ENCODE data around the gene FAM98C.
"Not testable (repeated sequence)": the region's sequence is repeated elsewhere in the genome, so short reads cannot be mapped to it uniquely, and the experiment has no call there.

FAM98C gene

DNA sequence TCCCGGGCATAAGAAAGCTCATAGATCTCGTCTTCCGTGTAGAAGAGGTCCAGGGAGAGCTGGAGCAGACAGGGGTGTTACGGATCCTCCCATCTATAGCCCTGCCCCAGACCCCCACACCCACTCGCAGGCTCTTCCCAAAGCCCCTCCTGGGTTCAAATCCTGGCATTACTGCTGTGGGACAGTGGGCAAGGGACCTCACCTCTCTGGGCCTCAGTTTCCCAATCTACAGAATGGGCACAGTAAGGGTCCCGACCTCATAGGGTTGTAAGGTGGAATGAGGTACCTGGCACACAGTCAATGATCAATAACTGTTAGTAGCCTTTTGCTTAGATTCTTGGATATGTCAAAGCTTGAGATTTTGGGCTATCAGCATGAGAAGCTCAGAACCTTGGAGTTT lies 10.5 kb downstream of the FAM98C start:
- no peaks in the 10 kb centered on the region for H3K9me3 Mint-ChIP-seq
- H3K27ac Mint-ChIP-seq: no peak overlapping the region
- peaks cover 43% of the 10 kb centered on the region for H3K4me1 Mint-ChIP-seq (ENCODE audit: low read depth)
- intact Hi-C loops (cut with micrococcal nuclease): no loop called here
- H3K4me3 Mint-ChIP-seq: no peak overlapping the region
- no peaks in the 10 kb centered on the region for H3K27me3 Mint-ChIP-seq
- H3K36me3 Mint-ChIP-seq (ENCODE audit: low read depth): peaks cover 86% of the 10 kb centered on the region

DNA sequence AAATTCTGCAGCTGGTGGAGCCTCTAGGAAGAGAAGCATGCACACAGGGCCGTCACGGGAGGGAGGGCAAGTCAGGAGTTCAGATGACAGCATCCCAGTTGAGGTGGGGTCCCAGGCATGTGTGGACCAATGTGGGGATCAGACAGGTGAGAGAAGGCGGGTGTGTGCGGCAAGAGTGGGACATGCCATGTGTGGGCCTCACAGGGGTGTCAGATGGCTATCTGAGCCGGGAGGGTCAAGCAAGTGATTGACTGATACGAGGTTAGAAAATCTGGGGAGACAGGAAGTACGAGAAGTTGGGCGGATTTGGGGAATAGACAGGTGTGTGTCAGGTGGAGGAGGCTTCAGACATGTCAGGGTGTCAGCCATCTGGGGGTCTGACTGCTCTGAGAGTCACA lies 14.3 kb downstream of the FAM98C start:
- intact Hi-C loops (cut with micrococcal nuclease): no loop called here
- no peaks in the 10 kb centered on the region for H3K9me3 Mint-ChIP-seq
- peaks cover 43% of the 10 kb centered on the region for H3K4me1 Mint-ChIP-seq (ENCODE audit: low read depth)
- H3K27me3 Mint-ChIP-seq: no peaks in the 10 kb centered on the region
- peaks cover 86% of the 10 kb centered on the region for H3K36me3 Mint-ChIP-seq (ENCODE audit: low read depth)
- H3K27ac Mint-ChIP-seq: peak overlapping the region; percentile 93
- H3K4me3 Mint-ChIP-seq: peak overlapping the region; percentile 80

DNA sequence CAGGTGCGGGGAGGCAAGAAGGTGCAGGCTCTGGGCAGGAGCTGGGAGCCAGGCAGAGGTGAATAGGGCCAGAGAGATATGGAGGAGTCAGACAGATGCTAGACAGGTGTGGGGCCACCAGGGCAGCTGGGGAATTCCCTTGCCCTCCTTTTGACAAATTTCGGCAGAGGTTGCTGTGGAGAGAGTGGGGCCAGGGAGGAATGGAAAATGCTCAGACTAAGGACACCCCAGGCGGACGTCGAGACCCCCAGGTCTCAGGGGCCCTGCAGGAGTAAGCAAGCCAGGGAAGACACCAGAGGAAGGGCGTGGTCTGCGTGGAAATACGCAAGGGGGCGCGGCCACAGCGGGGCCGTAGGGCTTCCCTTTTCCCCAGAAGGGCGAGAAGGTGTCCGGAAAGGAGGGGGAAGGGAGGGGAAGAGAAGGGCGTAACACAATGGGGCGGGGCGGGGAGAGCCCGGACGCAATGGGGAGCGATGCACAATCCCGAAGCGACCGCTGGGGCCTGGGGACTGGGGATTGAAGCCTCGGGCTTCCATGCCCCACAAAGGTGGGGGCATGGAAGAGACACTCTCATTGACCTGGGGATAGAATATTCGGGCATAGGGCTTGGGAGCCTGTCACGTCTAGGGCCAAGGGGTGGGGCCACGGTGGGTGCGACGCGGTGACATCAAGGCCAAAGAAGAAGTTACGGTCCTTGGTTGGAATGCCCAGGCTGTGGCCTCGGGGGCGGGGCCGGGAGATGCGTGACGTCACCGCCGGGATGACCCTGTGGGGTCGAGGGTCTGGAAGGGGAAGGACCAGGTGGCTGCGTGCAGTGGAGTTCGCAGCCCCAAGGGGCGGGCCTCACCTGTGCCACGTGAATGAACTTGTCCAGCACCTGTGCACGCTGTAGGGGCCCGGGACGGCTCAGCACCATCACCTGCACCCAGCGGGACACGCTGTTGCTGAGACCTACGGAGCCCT lies 14.9 kb downstream of the FAM98C start:
- intact Hi-C loops (cut with micrococcal nuclease): no loop called here
- peak overlapping the region; percentile 80 for H3K4me3 Mint-ChIP-seq
- H3K36me3 Mint-ChIP-seq (ENCODE audit: low read depth): peaks cover 83% of the 10 kb centered on the region
- peaks cover 48% of the 10 kb centered on the region for H3K4me1 Mint-ChIP-seq (ENCODE audit: low read depth)
- H3K27me3 Mint-ChIP-seq: no peaks in the 10 kb centered on the region
- H3K9me3 Mint-ChIP-seq: no peaks in the 10 kb centered on the region
- H3K27ac Mint-ChIP-seq: peak overlapping the region; percentile 93

DNA sequence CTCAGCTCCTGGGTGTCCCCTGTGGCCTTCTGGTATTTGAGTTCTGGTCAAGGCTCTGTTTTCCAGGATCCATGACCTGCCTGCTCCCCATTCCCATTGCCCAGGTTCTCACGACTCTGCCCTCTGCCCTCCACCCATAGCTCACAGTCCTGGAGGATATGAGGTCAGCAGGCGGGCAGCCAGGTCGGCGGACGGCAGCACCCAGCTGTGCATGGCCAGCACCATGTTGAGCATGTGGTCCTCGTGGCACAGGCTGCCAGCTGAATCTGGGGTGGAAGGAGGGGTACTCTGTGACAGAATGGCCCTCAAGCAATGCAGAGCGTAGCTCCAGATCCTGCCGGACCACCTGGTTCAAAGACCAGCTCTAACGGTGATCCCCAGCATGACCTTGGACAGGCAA lies 18.0 kb downstream of the FAM98C start:
- H3K4me3 Mint-ChIP-seq: no peak overlapping the region
- no peaks in the 10 kb centered on the region for H3K27me3 Mint-ChIP-seq
- no peaks in the 10 kb centered on the region for H3K9me3 Mint-ChIP-seq
- H3K36me3 Mint-ChIP-seq (ENCODE audit: low read depth): peaks cover 77% of the 10 kb centered on the region
- peak overlapping the region; percentile 58 for H3K27ac Mint-ChIP-seq
- H3K4me1 Mint-ChIP-seq (ENCODE audit: low read depth): peaks cover 67% of the 10 kb centered on the region
- intact Hi-C loops (cut with micrococcal nuclease): no loop called here

DNA sequence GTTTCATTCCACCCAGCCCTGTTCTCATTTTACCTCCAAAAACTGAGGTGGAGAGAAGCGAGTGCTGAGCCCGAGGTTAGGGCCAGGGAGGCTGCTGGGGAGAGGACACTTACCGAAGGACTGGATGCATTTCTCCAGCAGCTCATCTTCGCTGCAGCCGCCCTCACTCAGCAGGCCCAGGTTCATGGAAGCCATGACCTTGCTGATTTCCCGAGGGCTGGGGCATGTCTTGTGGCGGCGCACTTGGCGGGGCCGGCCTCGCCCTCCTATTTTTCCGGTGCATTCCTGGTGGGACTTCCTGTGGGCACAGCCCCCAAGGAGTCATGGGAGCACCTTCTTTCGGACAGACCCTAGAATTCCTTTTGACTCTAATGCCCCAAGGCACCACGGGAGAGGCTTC lies 19.0 kb downstream of the FAM98C start:
- Mint-ChIP-seq H3K27me3 (no peaks in the 10 kb centered on the region), H3K27ac (no peak overlapping the region), H3K4me3 (no peak overlapping the region), H3K4me1 (ENCODE audit: low read depth) (peaks cover 72% of the 10 kb centered on the region), H3K9me3 (no peaks in the 10 kb centered on the region), H3K36me3 (ENCODE audit: low read depth) (peaks cover 74% of the 10 kb centered on the region)
- intact Hi-C loops (cut with micrococcal nuclease): no loop called here

DNA sequence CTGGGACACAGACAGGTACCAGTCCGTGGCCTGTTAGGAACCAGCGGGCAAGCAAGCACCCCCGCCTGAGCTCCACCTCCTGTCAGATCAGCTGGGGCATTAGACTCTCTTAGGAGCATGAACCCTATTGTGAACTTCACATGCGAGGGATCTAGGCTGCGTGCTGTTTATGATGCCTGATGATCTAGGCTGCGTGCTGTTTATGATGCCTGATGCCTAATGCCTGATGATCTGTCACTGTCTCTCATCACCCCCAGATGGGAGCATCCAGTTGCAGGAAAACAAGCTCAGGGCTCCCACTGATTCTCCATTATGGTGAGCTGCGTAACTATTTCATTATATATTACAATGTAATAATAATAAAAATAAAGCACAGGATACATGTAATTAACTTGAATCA lies 19.5 kb downstream of the FAM98C start:
- no peaks in the 10 kb centered on the region for H3K9me3 Mint-ChIP-seq
- H3K27ac Mint-ChIP-seq: no peak overlapping the region
- no peaks in the 10 kb centered on the region for H3K27me3 Mint-ChIP-seq
- H3K36me3 Mint-ChIP-seq (ENCODE audit: low read depth): peaks cover 69% of the 10 kb centered on the region
- peaks cover 72% of the 10 kb centered on the region for H3K4me1 Mint-ChIP-seq (ENCODE audit: low read depth)
- intact Hi-C loops (cut with micrococcal nuclease): no loop called here
- H3K4me3 Mint-ChIP-seq: no peak overlapping the region

DNA sequence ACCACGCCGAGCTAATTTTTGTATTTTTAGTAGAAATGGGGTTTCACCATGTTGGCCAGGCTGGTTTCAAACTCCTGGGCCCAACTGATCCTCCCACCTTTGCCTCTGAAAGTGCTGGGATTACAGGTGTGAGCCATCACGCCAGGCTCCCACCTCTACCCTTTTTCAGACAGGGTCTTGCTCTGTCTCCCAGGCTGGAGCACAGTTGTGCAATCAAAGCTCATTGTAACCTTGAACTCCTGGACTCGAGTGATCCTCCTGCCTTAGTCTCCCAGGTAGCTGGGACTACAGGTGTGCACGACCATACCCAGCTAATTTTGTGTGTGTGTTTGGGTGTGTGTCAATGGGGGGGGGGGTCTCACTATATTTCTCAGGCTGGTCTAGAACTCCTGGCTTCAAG lies 21.4 kb downstream of the FAM98C start:
- H3K27me3 Mint-ChIP-seq: no peaks in the 10 kb centered on the region
- H3K4me3 Mint-ChIP-seq: no peak overlapping the region
- H3K36me3 Mint-ChIP-seq (ENCODE audit: low read depth): peaks cover 50% of the 10 kb centered on the region
- no peaks in the 10 kb centered on the region for H3K9me3 Mint-ChIP-seq
- intact Hi-C loops (cut with micrococcal nuclease): no loop called here
- H3K27ac Mint-ChIP-seq: no peak overlapping the region
- H3K4me1 Mint-ChIP-seq (ENCODE audit: low read depth): peaks cover 60% of the 10 kb centered on the region

DNA sequence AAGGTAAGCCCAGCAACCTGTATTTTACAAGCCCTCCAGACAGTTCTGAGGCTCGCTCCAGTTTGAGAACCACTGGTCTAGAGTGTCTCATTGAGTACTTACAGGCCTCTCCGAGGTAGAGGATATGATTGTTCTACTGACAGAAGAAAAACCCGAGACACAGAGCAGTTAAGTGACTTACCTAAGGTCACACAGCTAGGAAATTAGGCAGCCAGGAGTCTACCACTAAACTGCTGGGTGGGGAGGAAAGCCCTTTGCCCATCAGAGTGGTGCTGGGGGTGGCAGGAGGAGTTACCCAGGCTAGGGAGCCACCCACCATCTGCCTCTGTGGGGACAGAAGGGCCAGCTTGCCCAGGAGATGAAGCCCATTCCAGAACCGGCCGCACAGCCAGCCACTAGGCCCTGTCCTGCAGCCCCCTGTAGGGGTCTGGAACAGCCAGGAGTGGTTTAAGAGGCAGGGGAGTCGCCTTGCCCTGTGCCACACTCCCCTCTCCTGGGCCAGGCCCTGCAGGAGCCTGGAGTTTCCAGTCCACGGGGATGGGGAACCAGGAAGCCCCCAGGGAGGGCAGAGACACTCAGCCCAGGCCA lies 22.4 kb downstream of the FAM98C start:
- Mint-ChIP-seq H3K27me3 (no peaks in the 10 kb centered on the region), H3K4me1 (ENCODE audit: low read depth) (peaks cover 52% of the 10 kb centered on the region), H3K27ac (peak overlapping the region; percentile 92), H3K4me3 (peak overlapping the region; percentile 91), H3K36me3 (ENCODE audit: low read depth) (peaks cover 40% of the 10 kb centered on the region), H3K9me3 (no peaks in the 10 kb centered on the region)
- intact Hi-C loops (cut with micrococcal nuclease): no loop called here

DNA sequence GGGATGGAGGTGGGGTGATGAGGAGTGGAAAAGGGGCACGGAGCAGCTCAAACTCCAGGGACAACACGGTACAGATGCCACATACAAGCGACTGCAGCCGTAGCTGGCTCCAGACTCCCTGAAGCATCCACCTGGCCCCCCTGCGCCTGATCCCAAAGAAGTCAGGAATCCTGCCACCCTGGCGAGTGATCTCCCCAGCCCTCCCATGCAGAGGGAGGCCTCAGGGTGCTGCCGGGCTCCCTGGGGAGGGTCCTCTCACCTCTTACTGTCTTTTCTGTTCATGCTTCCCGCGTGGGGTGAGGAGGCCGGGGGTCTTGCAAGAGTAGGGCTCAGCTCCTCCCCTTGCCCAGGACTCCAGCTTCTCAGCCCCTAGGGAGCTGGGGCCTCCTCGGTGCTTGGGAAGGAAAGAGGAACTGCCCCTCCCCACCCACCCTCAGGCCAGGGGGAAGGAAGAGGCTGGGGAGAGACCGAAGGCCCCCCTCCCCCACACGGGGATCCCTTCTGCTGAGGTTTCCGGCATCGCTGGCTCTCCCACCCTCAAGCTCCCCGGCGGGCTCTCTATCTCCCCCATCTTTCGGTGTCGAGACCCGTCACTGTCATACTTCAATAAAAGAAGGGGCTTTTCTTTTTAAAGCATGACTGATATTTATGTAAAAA lies 23.0 kb downstream of the FAM98C start, which contains the start of gene RASGRP4:
TSS of gene RASGRP4 (minus strand) at position 410 of the 657 bp plus-strand sequence. CDS start at position 282, 128 bp downstream.
- Mint-ChIP-seq H3K27me3 (peaks cover 4% of the 10 kb centered on the region), H3K27ac (peak within 1 kb of the TSS; percentile 92), H3K4me1 (ENCODE audit: low read depth) (peaks cover 48% of the 10 kb centered on the region), H3K4me3 (peak within 1 kb of the TSS; percentile 91), H3K9me3 (no peaks in the 10 kb centered on the region), H3K36me3 (ENCODE audit: low read depth) (peaks cover 34% of the 10 kb centered on the region)
- intact Hi-C loops (cut with micrococcal nuclease): no loop called here

DNA sequence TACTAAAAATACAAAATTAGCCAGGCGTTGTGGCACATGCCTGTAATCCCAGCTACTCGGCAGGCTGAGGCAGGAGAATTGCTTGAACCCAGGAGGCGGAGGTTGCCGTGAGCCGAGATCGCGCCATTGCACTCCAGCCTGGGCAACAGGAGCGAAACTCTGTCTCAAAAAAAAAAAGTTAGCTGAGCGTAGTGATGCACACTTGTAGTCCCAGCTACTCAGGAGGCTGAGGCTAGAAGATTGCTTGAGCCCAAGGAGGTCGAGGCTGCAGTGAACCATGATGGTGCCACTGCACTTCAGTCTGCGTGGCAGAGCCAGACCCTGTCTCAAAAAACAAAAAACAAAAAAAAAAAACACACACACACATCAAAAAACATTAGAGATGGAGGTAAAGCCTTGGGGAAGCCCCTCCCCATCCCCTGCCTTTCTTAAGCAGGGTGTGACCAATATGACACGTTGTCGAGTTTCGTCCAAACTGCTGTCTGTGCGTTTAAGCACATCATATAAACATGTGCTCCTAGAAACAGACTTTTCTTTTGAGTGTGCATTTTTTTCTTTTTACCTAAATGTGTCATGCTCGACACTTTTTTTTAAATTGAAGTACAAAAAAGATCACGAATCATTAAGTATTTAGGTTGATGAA lies 24.3 kb downstream of the FAM98C start:
- H3K9me3 Mint-ChIP-seq; H3K4me3 Mint-ChIP-seq; H3K27me3 Mint-ChIP-seq; intact Hi-C loops (cut with micrococcal nuclease): not testable (repeated sequence)
- Mint-ChIP-seq H3K4me1 (ENCODE audit: low read depth) (peaks cover 44% of the 10 kb centered on the region), H3K36me3 (ENCODE audit: low read depth) (peaks cover 21% of the 10 kb centered on the region), H3K27ac (peak overlapping the region; percentile 92)

DNA sequence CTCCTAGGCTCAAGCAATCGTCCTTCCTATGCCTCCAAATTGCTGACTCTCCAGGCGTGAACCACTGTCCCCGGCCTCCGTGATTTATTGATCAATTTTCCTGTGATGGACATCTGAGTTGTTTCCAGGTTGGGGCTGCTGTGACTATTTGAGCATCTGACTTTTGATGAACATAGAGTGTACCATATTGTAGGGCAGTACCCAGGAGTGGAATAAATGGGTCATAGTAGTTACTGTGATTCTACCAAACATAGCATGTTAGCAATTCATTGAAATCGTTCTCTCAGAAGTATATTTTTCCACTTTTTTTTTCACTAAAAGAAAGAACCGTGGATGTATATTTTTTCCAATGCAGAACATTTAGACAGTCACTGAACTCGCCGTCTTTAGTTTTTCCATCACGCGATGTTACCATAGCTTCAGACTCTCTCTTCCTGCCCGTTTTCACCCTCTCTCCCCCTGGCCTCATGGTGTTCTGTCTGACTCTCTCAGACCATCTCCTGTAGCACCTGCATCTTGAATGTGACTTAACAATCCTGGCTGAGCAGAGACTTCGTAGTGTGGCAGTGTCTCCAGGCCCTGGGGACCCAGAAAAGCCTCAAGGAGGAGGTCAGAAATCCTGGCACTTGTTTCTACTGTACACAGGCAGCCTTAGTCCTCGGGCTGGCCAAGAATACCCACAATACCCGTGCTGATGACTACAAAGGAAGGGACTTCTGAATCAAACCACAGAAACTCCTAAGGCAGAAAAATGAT lies 26.3 kb downstream of the FAM98C start:
- Mint-ChIP-seq H3K36me3 (ENCODE audit: low read depth) (peaks cover 15% of the 10 kb centered on the region), H3K4me3 (no peak overlapping the region), H3K4me1 (ENCODE audit: low read depth) (peaks cover 41% of the 10 kb centered on the region), H3K27ac (peak overlapping the region; percentile 33), H3K27me3 (peaks cover 11% of the 10 kb centered on the region), H3K9me3 (no peaks in the 10 kb centered on the region)
- intact Hi-C loops (cut with micrococcal nuclease): no loop called here

DNA sequence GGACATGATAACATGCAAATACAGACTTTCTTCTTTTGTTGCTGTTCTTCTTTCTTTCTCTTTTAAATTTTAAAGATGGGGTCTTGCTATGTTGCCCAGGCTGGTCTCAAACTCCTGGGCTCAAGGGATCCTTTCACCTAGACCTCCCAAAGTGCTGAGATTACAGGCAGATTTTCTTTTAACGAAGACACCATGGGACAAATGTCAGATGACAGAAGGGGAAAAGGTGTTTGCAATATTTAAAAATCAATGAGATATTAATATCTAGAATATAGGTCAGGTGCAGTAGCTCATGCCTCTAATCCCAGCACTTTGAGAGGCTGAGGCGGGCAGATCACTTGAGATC lies 26.9 kb downstream of the FAM98C start:
- intact Hi-C loops (cut with micrococcal nuclease): no loop called here
- H3K4me3 Mint-ChIP-seq: no peak overlapping the region
- peaks cover 42% of the 10 kb centered on the region for H3K4me1 Mint-ChIP-seq (ENCODE audit: low read depth)
- H3K36me3 Mint-ChIP-seq (ENCODE audit: low read depth): peaks cover 19% of the 10 kb centered on the region
- no peak overlapping the region for H3K27ac Mint-ChIP-seq
- H3K9me3 Mint-ChIP-seq: no peaks in the 10 kb centered on the region
- peaks cover 17% of the 10 kb centered on the region for H3K27me3 Mint-ChIP-seq

DNA sequence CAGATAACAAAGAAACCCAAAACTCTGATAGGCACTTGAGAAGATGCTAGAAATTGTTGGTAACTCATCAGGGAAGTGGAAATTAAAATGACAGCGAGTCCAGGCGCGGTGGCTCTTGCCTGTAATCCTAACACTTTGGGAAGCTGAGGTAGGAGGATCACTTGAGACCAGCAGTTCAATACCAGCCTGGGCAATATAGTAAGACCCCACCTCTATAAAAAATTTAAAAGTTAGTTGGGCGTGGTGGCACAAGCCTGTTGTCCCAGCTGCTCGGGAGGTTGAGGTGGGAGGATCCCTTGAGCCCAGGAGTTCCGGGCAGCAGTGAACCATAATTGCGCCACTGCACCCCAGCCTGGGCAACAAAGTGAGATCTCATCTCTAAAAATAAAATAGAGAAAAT lies 28.0 kb downstream of the FAM98C start:
- Mint-ChIP-seq H3K4me3 (no peak overlapping the region), H3K27ac (no peak overlapping the region), H3K36me3 (ENCODE audit: low read depth) (peaks cover 9% of the 10 kb centered on the region), H3K9me3 (no peaks in the 10 kb centered on the region), H3K4me1 (ENCODE audit: low read depth) (peaks cover 43% of the 10 kb centered on the region), H3K27me3 (peaks cover 22% of the 10 kb centered on the region)
- intact Hi-C loops (cut with micrococcal nuclease): no loop called here

All from dendritic cell treated with granulocyte-macrophage colony-stimulating factor and Interleukin-4, amounts not matched to agents 40 ng/mL and 50 ng/mL, for 4 days (primary cell).